ENCODE measurements around the gene SMCR8.
"Not testable (repeated sequence)": the region's sequence is repeated elsewhere in the genome, so short reads cannot be mapped to it uniquely, and the experiment has no call there.

The SMCR8 gene

GRCh38 chr17:18314731-18315561 lies at the start of gene SMCR8, which contains the start of gene TOP3A:
TSS of gene SMCR8 (plus strand) at chr17:18315293. CDS start at chr17:18315790, 497 bp downstream.
TSS of gene TOP3A (minus strand) at chr17:18314994. CDS start at chr17:18314778, 216 bp downstream.
- peak; percentile 81 for FAIRE-seq

GRCh38 chr17:18267366-18267765 lies 47.7 kb upstream of the SMCR8 start:
- DNase-seq (ENCODE audit: low spot score) (no peak), FAIRE-seq (no peak)

More at GRCh38 chr17:18314731-18315561, at the start of gene SMCR8, which contains the start of gene TOP3A:
- DNase-seq (ENCODE audit: low spot score): peak; percentile 87

- DNase-seq (ENCODE audit: low spot score) (peak; percentile 18), FAIRE-seq (no peak)
Observed at GRCh38 chr17:18267927-18268711, 47.0 kb upstream of the SMCR8 start.

- DNase-seq (ENCODE audit: low spot score) (no peak), FAIRE-seq (no peak)
Observed at GRCh38 chr17:18270046-18270931, 44.8 kb upstream of the SMCR8 start.

GRCh38 chr17:18277076-18277475 lies 38.0 kb upstream of the SMCR8 start:
- FAIRE-seq (no peak), DNase-seq (ENCODE audit: low spot score) (no peak)

- FAIRE-seq (no peak), DNase-seq (ENCODE audit: low spot score) (no peak)
Observed at GRCh38 chr17:18278867-18279266, 36.2 kb upstream of the SMCR8 start.

- FAIRE-seq (no peak), DNase-seq (ENCODE audit: low spot score) (no peak)
Observed at GRCh38 chr17:18280249-18280648, 34.8 kb upstream of the SMCR8 start.

GRCh38 chr17:18280766-18281371 lies 34.2 kb upstream of the SMCR8 start:
- no peak for FAIRE-seq

GRCh38 chr17:18281788-18282187 lies 33.3 kb upstream of the SMCR8 start:
- DNase-seq (ENCODE audit: low spot score) (no peak), FAIRE-seq (no peak)

More at GRCh38 chr17:18280766-18281371, 34.2 kb upstream of the SMCR8 start:
- DNase-seq (ENCODE audit: low spot score): no peak

GRCh38 chr17:18285296-18285695 lies 29.8 kb upstream of the SMCR8 start:
- FAIRE-seq (no peak), DNase-seq (ENCODE audit: low spot score) (no peak)

GRCh38 chr17:18291718-18292540 lies 23.2 kb upstream of the SMCR8 start:
- FAIRE-seq (no peak), DNase-seq (ENCODE audit: low spot score) (no peak)

GRCh38 chr17:18298061-18298460 lies 17.0 kb upstream of the SMCR8 start:
- FAIRE-seq; DNase-seq (ENCODE audit: low spot score): not testable (repeated sequence)

GRCh38 chr17:18300725-18301480 lies 14.2 kb upstream of the SMCR8 start:
- FAIRE-seq: no peak
- DNase-seq (ENCODE audit: low spot score): no peak

GRCh38 chr17:18303206-18303605 lies 11.9 kb upstream of the SMCR8 start:
- FAIRE-seq; DNase-seq (ENCODE audit: low spot score): not testable (repeated sequence)

- FAIRE-seq (no peak), DNase-seq (ENCODE audit: low spot score) (no peak)
Observed at GRCh38 chr17:18309202-18309601, 5.9 kb upstream of the SMCR8 start.

- DNase-seq (ENCODE audit: low spot score) (no peak), FAIRE-seq (no peak)
Observed at GRCh38 chr17:18314059-18314730, 898 bp upstream of the SMCR8 start.

- FAIRE-seq (no peak), DNase-seq (ENCODE audit: low spot score) (no peak)
Observed at GRCh38 chr17:18315562-18315922, 449 bp downstream of the SMCR8 start.

GRCh38 chr17:18315961-18316360 lies 868 bp downstream of the SMCR8 start:
- FAIRE-seq (no peak), DNase-seq (ENCODE audit: low spot score) (no peak)

- no peak for FAIRE-seq
- no peak for DNase-seq (ENCODE audit: low spot score)
Observed at GRCh38 chr17:18318117-18318516, 3.0 kb downstream of the SMCR8 start.
